Measurements from ENCODE around the gene ZDHHC11.
"Not testable (repeated sequence)": the region's sequence is repeated elsewhere in the genome, so short reads cannot be mapped to it uniquely, and the experiment has no call there.

Gene ZDHHC11

GRCh38 chr5:798505-799138 is 52.2 kb downstream of the ZDHHC11 start:
- DNase-seq = not testable (repeated sequence)

GRCh38 chr5:797986-798385 is 52.8 kb downstream of the ZDHHC11 start:
- DNase-seq = not testable (repeated sequence)

- DNase-seq = not testable (repeated sequence)
These were observed 54.9 kb downstream of the ZDHHC11 start for GRCh38 chr5:795873-796272.

GRCh38 chr5:794948-795347 is 55.8 kb downstream of the ZDHHC11 start:
- DNase-seq = not testable (repeated sequence)

GRCh38 chr5:788703-789102 is 62.1 kb downstream of the ZDHHC11 start:
- DNase-seq = not testable (repeated sequence)

- not testable (repeated sequence) for DNase-seq
These were observed 62.9 kb downstream of the ZDHHC11 start for GRCh38 chr5:787857-788233.

- not testable (repeated sequence) for DNase-seq
These were observed 63.4 kb downstream of the ZDHHC11 start for GRCh38 chr5:787224-787856.

- DNase-seq = peak; percentile 17
These were observed 65.5 kb downstream of the ZDHHC11 start for GRCh38 chr5:785181-785705.

- DNase-seq = peak; percentile 95
These were observed 66.2 kb downstream of the ZDHHC11 start, which contains the start of gene ZDHHC11B for GRCh38 chr5:784428-785177. TSS of gene ZDHHC11B (minus strand) at chr5:784729. CDS start at chr5:766919, 17,810 bp downstream.

GRCh38 chr5:783881-784427 is 66.8 kb downstream of the ZDHHC11 start:
- DNase-seq = peak; percentile 32

- peak; percentile 42 for DNase-seq
These were observed 67.6 kb downstream of the ZDHHC11 start for GRCh38 chr5:783049-783802.

- DNase-seq = not testable (repeated sequence)
These were observed 68.4 kb downstream of the ZDHHC11 start for GRCh38 chr5:782356-782755.

- DNase-seq = not testable (repeated sequence)
These were observed 70.2 kb downstream of the ZDHHC11 start for GRCh38 chr5:780571-780970.

- DNase-seq = not testable (repeated sequence)
These were observed 71.8 kb downstream of the ZDHHC11 start for GRCh38 chr5:778967-779366.

- not testable (repeated sequence) for DNase-seq
These were observed 72.4 kb downstream of the ZDHHC11 start for GRCh38 chr5:778421-778820.

GRCh38 chr5:777756-778161 is 73.0 kb downstream of the ZDHHC11 start:
- no peak for DNase-seq

GRCh38 chr5:776862-777711 is 73.7 kb downstream of the ZDHHC11 start:
- DNase-seq = no peak

- DNase-seq = no peak
These were observed 74.6 kb downstream of the ZDHHC11 start for GRCh38 chr5:775961-776861.

GRCh38 chr5:775595-775960 is 75.2 kb downstream of the ZDHHC11 start:
- not testable (repeated sequence) for DNase-seq

- DNase-seq = not testable (repeated sequence)
These were observed 75.8 kb downstream of the ZDHHC11 start for GRCh38 chr5:774854-775505.

Measured in stimulated activated CD4-positive, alpha-beta T cell treated with anti-CD3 and anti-CD28 coated beads, Interleukin-4, amount 100 ng/mL, for 24 hours (primary cell).